Stimulated activated CD4-positive, alpha-beta T cell treated with anti-CD3 and anti-CD28 coated beads, TNF-alpha, amount 100 ng/mL, for 48 hours (primary cell): ENCODE results near the gene OR2V2.
A peak's percentile ranks its signal among the peaks of the same experiment; 100 is the strongest.
"Not testable (repeated sequence)": the region's sequence is repeated elsewhere in the genome, so short reads cannot be mapped to it uniquely, and the experiment has no call there.

Experiments
- DNase-seq, 3 donors: peaks; one replicate each; pipeline ENCODE4 v3.0.0-alpha.2; 2020; ENCODE audit warnings: low read depth in 3 of 3

Gene OR2V2

DNA sequence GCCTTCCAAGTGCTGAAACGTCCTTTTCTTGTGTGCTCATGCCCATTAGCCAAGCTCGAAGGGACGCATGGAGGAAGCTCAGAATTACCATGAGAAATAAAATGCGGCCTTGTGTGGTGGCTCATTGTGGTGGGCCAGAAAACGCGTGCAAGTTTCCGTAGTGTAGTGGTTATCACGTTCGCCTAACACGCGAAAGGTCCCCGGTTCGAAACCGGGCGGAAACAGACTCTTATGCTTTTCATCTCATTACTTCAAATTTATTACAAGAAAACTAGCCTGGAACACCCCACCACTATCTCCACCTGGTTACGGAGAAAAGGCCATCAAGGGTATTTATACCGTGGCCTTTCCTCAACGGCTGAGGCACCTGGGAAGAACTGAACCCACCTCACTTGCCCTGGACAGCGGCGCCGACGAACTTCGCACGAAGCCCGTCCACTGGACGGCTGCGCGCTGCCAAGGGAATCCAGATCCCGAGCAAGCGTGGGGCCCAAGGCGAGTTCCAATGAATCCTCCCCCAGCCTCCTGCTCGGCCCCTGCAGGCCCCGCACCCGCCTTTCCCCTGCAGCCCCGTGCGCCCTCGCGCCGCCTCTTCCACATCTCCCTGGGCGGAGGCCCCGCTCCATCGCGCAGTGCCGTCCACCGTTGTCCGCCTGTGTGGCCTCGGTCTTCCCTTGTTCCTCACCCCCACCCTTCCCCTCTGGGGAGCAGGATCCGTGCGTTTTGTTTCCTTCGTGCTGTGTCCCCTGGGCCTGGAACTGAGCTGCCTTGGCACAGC, 22.3 kb downstream of the OR2V2 start:
- DNase-seq = peak; percentile 63 to 81 (median 80)

DNA sequence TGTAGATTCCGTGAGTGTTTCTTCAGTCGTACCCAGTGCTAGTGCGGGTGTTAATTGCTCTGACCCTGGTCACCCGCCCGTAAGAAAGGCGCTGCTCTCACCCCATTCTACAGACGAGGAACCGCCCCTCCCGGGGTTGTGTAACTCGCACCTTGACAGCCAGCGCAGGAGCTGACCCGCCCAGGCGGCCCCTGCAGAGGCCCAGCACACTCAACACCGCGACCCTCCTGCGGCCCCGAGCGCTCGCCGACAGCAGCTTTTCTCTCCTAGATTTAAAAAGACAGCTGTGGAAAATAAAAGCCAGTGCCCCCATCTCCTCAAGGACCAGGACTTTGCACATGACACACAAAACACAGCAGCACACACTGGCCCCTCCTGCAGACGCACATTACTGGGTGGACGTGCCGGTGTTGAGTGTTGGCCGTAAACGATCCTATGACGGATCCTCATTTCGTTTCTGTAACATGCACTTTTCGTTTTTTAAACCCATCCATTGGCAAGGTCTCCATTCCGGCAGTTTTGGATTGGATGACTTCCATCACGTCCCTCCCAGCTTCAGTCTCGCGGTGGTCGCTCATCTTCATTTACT, 22.9 kb downstream of the OR2V2 start:
- no peak for DNase-seq

DNA sequence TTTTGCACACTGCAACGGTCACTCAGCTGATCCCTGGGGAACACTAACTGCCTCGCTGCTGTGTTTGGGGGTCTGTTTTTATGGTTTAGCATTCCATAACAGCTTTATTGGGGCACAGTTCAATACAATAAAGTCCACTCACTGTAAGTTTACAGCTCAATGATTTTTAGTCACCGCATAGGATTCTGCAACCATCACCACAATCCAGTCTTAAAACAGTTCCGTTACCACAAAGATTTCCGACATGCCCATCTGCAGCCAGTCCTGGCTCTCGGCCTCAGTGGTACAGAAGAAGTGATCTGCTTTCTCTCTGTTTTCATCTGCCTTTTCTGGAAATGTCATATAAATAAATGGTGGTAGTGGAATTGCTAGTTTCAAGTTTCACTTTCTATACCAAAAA, 23.6 kb downstream of the OR2V2 start:
- no peak for DNase-seq

DNA sequence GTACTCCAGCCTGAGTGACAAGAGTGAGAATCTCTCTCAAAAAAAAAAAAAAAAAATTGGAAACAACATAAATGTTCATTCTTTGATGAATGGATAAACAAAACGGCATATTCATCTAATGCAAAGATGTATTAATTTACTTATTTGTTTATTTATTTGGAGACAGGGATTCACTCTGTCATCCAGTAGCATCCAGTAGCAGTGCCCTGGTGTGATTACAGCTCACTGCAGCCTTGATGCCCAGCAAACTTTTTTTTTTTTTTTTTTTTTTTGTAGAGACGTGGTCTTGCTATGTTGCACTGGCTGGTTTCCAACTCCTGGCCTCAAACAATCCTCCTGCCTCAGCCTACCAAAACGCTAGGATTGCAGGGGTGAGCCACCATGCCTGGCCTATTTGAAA, 24.4 kb downstream of the OR2V2 start:
- DNase-seq = no peak

DNA sequence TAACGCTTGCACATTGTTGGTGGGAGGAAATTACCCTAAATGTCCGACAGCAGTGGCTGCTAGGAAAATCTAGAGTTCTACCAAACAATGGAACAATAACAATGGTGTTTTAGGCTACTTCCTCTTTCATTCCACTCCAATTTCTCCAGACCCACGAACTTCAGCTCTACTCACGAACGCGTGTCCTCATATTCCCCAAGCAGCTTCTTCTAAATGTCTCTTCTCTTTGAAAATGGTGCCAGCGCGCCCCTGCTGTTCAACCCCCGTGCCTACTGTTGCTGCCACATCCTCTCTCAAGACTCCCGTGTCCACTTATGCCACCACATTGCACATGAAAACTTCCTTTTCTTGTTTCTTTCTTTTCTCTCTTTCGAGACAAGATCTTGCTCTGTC, 25.6 kb downstream of the OR2V2 start:
- peak in 1 of 3 donors; percentile 78 for DNase-seq

DNA sequence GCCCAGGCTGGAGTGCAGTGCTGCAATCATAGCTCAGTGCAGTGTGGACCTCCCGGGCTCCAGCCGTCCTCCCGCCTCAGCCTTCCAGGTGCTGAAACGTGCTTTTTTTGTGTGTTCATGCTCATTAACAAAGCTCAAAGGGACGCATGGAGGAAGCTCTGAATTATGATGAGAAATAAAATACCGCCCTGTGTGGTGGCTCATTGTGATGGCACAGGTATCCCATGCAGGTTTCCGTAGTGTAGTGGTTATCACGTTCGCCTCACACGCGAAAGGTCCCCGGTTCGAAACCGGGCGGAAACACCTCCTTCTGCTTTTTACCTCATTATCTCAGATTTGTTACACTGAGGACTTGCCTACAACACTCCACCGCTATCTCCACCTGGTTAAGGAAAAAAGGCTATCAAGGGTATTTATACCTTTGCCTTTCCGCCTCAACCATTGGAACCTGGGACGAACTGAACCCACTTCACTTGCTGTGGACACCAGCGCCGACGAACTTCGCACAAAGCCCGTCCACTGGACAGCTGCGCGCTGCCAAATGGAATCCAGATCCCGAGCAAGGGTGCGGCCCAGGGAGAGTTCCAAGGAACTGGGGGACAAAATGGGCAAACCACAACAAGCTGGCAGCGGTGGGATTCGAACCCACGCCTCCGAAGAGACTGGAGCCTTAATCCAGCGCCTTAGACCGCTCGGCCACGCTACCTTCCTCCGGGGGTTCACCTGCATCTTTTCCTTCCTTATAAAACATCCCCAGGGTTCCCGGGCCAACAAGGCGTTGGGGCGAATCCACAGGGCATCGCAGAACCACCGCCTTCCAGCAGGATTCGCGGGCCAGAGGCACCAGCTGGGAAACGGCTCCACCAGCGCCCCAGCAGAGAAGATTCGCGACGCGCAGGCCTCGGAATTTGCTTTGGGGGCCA, 26.3 kb downstream of the OR2V2 start:
- DNase-seq = peak; percentile 51 to 75 (median 51)

DNA sequence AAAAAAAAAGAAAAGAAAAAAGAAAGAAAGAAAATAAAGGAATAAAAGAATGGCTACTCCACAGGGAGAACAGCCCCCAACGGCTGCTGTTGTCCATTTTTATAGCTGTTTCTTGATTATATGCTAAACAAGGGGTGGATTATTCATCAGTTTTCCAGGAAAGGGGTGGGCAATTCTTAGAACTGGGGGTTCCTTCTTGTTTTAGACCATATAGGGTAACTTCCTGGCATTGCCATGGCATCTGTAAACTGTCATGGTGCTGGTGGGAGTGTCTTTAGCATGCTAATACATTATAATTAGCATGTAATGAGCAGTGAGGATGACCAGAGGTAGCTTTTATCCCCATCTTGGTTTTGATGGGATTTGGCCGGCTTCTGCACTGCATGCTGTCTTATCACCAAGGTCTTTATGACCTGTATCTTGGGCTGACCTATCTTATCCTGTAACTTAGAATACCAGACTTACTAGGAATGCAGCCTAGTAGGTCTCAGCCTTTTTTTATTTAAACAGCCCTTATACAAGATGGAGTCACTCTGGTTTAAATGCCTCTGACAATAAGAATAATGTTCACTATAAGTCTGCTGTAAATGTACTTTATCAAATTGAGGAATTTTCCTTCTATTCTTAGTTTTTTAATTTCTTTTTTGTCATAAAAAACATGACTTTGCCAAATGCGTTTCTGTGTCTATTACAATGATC, 29.0 kb downstream of the OR2V2 start:
- DNase-seq = no peak

DNA sequence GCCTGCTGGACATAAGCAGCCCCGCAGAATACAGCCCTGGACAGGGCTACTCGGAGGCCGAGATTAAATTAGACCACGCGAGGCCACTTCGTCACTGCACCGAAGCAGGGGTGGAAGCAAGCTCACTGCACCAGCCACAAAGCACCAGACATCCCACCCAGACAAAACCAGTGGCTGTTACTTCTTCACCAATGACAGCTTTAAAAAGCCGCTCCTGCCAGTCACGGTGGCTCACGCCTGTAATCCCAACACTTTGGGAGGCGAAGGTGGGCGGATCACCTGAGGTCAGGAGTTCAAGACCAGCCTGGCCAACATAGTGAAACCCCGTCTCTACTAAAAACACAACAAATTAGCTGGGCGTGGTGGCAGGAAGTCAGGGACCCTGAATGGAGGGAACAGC, 30.2 kb downstream of the OR2V2 start:
- DNase-seq = not testable (repeated sequence)

DNA sequence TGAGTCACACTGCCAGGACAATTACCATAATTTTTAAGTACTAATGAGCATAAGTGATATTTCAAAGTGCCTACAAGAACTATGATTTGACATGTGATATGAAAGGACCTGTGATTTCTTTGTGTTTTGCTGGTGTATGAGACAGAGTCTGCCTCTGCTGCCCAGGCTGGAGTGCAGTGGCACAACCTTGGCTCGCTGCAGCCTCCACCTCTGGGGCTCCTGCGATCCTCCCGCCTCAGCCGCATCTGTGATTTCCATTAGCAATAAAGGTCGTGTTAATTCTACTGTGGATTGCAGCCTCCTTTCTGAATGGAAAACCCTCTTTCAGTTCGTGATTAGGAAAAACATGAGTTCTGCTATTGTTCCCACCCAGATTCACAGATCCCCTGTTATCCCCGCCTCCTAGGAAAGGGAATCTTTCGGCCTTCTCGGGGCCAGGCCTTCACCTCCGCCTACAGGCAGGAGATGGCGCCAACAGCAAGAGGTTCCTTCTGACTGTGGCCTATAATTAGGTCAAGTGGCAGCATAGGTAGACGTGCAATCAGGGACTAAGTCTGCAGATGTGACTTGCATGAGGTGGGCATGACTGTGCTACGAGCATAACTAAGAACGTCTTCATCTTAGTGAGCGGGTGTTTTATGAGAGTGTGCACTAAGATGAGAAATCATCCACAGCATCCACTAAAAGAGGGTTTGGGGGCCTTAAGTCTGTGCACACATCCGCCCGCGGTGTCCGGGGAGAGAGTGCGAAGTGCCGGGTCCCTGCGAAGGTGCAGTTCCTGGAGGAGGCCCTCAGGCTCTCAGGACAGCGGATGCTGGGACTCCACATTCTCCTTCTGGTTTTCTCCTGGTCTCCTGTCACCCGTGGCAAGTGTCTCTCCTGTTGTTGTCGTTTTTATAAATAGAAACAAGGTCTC, 34.5 kb downstream of the OR2V2 start:
- DNase-seq = peak in 1 of 3 donors; percentile 42

DNA sequence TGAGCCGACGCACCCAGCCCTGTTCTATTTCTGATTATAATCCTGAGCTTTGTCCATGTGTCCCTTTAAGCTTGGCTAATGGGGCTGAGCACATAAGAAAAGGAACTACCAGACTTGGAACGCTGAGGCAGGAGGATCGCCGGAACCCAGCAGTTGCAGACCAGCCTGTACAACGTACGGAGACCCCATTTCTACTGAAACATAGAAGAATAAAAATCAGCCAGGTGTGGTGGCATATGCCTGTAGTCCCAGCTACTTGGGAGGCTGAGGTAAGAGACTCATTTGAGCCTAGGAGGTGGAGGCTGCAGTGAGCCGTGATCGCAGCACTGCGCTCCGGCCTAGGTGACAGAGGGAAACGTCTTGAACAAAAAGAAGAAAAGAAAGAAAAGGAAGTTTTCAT, 35.3 kb downstream of the OR2V2 start:
- no peak for DNase-seq

DNA sequence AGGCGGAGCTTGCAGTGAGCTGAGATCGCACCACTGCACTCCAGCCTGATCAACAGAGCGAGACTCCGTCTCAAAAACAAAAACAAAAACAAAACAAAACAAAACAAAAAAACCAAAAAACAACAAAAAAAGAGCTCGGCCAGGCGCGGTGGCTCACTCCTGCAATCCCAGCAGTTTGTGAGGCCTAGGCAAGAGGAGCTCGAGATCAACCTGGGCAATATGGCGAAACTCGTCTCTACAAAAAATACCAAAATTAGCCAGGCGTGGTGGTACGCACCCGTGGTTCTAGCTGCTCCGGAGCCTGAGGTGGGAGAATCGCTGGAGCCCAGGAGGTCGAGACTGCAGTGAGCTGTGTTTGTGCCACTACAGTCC, 37.4 kb downstream of the OR2V2 start:
- DNase-seq = no peak

DNA sequence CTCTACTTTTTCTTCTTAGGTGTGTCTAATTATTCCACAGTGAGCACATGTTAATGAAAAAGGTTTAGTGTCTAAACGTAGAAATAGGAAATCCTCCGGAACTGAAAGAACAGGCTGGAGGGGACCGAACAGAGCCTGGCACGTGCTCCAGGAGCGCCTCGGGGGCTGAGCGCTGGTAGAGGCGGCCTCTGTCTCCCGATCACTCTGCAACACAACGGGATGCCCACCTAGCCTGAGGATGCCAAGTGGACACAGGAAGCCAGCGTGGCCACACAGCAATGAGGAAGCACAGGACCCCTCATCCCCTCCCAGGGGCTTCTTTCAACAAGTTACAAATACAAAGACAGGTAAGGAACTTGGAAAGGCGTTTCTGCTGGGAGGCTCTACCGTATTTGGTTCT, 38.2 kb downstream of the OR2V2 start:
- no peak for DNase-seq

DNA sequence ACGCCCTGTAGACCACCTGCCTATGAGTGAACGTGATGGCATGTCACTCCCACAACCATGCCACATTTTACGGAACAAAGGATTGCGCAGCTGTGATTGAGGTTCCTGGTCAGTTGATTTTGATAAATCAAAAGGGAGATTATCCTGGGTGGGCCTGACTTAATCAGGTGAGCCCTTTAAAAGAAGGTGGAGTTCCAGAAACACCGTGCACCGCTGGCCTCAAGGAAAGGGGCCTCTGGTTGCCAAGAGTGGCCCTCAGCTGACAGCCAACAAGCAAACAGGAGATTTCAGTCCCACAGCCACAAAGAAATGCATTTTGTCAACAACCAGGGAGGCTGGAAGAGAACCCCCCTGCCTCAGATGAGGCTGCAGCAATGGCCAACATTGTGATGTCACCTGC, 38.6 kb downstream of the OR2V2 start:
- no peak for DNase-seq

DNA sequence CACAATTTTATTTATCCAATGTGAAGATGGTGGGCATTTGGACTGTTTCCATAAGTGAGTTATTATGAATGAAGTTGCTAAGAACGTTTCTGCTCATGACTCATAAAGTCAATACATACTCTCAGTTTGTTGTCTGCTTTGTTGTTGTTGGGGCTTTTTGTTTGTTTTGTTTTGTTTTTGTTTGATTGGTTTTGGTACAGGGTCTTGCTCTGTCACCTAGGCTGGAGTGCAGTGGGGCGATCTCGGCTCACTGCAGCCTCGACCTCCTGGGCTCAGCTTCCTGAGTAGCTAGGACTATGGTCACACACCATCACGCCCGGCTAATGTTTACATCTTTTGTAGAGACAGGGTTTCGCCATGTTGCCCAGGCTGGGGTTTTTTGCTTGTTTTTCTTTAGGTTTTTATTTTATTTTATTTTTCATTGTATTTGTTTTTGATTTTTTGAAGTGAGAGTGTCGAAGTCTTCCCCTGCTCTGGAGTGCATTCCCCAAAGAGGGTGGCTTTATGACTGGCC, 39.7 kb downstream of the OR2V2 start:
- no peak for DNase-seq

DNA sequence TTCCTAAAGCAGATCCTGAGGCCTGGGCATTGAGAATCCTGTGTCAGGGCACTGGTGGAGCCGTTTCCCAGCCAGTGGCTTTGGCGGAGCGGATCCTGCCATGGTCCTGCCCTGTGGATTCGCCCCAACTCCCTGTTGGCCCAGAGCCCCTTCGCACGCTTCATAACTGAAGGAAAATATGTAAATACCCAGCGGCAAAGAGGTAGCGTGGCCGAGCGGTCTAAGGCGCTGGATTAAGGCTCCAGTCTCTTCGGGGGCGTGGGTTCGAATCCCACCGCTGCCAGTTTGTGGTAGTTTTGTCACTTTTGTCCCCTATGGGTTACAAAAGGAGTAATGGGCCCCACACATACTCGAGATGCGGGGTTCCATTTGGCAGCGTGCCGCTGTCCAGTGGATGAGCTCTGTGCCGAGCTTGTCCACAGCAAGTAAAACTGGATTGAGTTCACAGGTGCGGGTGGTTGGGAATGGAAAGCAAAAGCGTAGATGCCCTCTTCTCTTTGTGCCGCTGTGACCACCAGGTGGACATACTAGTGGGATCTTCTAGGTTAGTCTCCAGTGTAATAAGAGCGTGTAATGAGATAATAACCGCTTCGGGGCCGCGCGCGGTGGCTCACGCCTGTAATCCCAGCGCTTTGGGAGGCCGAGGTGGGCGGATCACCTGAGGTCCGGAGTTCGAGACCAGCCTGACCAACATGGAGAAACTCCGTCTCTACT, 40.3 kb downstream of the OR2V2 start:
- DNase-seq = peak in 2 of 3 donors; percentile 46 to 70

DNA sequence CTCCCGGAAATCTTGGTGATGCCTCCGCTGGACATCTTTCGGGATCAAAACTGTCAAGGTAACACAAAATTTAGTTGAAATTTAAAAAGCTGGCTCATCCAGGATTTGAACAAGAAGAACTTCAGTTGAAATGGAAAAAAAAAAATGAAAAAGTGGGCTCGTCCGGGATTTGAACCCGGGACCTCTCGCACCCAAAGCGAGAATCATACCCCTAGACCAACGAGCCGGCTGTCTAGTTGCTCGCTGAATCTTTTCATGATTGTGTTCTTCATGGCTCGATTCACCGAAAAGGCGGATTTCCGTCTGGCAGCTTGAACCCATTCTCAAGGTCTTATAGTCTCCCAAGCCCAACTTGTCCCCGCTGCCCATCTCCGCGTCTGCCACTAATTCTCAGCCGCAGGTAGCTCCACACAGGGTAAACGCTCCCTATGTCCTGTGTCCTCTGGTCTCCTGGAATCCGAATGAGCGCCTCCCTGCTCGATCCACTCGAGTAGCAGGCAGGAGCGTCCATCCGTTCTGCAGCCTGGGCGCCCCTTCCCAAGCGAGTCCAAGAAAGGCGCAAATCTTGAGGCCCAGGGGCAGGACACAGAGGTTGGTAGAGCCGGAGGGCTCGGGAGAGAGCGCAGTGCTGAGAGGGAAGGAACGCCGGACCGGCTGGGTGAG, 41.4 kb downstream of the OR2V2 start:
- DNase-seq = peak; percentile 59 to 80 (median 76)

DNA sequence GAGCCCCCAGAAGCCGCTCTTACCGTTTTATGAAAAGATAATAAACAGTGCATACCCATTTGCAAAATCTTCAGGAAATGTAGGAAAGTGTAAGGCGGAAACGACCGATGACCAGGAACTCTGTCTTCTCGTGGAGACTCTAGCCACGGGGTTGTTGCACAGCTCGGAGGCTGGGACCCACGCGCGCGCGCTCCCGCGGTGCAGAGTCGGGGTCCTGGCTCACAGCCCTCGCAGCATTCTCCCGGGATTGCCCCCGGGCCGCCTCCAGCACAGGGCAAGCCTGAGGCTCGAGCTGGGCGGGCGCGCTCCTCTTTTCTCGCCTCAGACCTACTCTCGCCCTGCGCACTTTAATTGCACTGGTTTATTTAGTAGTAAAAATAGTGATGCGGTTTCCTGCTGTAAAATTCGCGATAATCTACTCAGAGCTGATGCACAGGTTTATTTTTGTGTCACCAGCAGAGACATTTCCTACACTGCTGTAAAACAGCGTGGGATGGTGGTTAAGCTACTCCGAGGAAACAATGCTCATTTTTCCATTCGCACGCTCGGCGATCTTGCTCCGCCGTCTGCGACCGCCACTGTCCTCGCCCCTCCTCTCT, 42.1 kb downstream of the OR2V2 start:
- DNase-seq = peak in 2 of 3 donors; percentile 51 to 52

DNA sequence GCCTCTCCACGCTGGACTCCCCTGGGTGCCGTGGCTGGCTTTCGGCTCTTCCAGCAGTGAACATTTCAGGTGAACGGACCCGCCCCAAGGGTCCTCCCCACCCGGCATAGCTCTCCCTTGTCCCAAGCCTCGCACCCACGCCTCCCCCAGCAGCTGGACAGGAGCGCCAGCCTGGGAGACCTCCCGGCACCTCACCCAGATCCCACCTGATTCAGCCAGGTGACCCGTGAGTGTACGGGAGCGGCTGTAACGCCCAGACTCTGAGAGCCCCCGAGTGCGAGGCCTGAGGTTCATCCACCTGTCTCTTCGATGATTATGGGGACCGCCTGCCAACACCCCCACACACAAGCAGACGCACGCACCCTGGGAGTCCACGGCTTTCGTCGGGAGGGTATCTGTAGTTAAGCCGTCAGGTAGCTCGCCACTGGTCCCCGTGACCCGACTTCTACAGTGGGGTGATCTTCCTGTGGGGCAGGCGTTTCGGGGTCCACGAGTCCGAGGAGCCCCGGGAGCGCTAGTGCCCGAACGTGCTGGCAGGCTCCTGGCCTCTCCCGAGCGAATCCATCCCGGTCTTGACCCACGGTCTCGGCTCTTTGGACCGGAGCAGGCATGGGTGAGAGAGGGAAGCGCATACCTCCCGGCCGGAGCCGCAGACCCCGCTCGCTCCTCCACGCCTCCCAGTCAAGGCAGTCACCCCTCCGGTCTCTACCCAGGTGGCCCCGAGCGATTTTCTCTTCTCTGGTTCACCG, 42.8 kb downstream of the OR2V2 start:
- no peak for DNase-seq
